Mesendoderm (in vitro differentiated cells): ENCODE data around the gene BTNL2.
A peak's percentile ranks its signal among the peaks of the same experiment; 100 is the strongest.

ENCODE experiments used
- DNase-seq: peaks from one replicate; pipeline ENCODE4 v3.0.0; 2013
- H2AK5ac ChIP-seq: 2 replicates; pipeline ENCODE4 v1.6.1; 2013; ENCODE audit warnings: low read length, inconsistent platforms
- H2BK120ac ChIP-seq: 2 replicates; pipeline ENCODE4 v1.6.1; 2013; ENCODE audit warnings: low read depth, mild to moderate bottlenecking, low read length, moderate library complexity, mixed read lengths
- H2BK15ac ChIP-seq: replicated peaks from 2 replicates; pipeline ENCODE4 v1.6.1; 2013; ENCODE audit warnings: low read depth, mild to moderate bottlenecking, moderate library complexity
- H2BK5ac ChIP-seq: 2 replicates; pipeline ENCODE4 v1.6.1; 2013; ENCODE audit warnings: low read length, inconsistent platforms
- H3K18ac ChIP-seq: 2 replicates; pipeline ENCODE4 v1.6.1; 2013; ENCODE audit warnings: mild to moderate bottlenecking, low read length, mixed read lengths
- H3K23ac ChIP-seq: one replicate; pipeline ENCODE4 v1.6.1; 2013; ENCODE audit warnings: low read length
- H3K27ac ChIP-seq: 2 replicates; pipeline ENCODE4 v1.5.1; 2013; ENCODE audit warnings: low read depth, mild to moderate bottlenecking, inconsistent platforms, low read length, moderate library complexity
- H3K27me3 ChIP-seq: 2 replicates; pipeline ENCODE4 v1.6.1; 2013; ENCODE audit warnings: low read length, control low read depth, mild to moderate bottlenecking, inconsistent platforms; ENCODE audit not compliant: insufficient read depth, poor library complexity
- H3K36me3 ChIP-seq: 2 replicates; pipeline ENCODE4 v1.6.1; 2013; ENCODE audit warnings: low read length, inconsistent platforms; ENCODE audit not compliant: control insufficient read depth, insufficient read depth
- H3K4ac ChIP-seq: one replicate; pipeline ENCODE4 v1.6.1; 2013; ENCODE audit warnings: low read depth, mild to moderate bottlenecking, low read length, moderate library complexity
- H3K4me1 ChIP-seq: 2 replicates; pipeline ENCODE4 v1.6.1; 2013; ENCODE audit warnings: low read depth, low read length, inconsistent platforms; ENCODE audit not compliant: control insufficient read depth
- H3K4me2 ChIP-seq: 2 replicates; pipeline ENCODE4 v1.6.1; 2013; ENCODE audit warnings: low read length
- H3K4me3 ChIP-seq: 2 replicates; pipeline ENCODE4 v1.5.1; 2013; ENCODE audit warnings: mild to moderate bottlenecking, low read length
- H3K56ac ChIP-seq: one replicate; pipeline ENCODE4 v1.6.1; 2013; ENCODE audit warnings: low read length
- H3K79me1 ChIP-seq: 2 replicates; pipeline ENCODE4 v1.6.1; 2013; ENCODE audit warnings: low read length, inconsistent platforms
- H3K79me2 ChIP-seq: 2 replicates; pipeline ENCODE4 v1.6.1; 2013; ENCODE audit warnings: mild to moderate bottlenecking, low read length; ENCODE audit not compliant: control insufficient read depth, insufficient read depth
- H3K9ac ChIP-seq: 2 replicates; pipeline ENCODE4 v1.6.1; 2013; ENCODE audit warnings: low read length, inconsistent platforms
- H4K5ac ChIP-seq: one replicate; pipeline ENCODE4 v1.6.1; 2013; ENCODE audit warnings: low read length
- H4K8ac ChIP-seq: one replicate; pipeline ENCODE4 v1.6.1; 2013; ENCODE audit warnings: low read depth, mild to moderate bottlenecking, control low read depth, low read length, moderate library complexity
- WGBS: extraction: QIAGEN DNeasy Blood & Tissue Kit; methylation state at CpG from one replicate; pipeline ENCODE4 v1.1.7; 2013; ENCODE audit warnings: low lambda C conversion rate, missing lambda C conversion rate; ENCODE audit not compliant: insufficient coverage; ENCODE audit errors: extremely low coverage; 5-methylcytosine and 5-hydroxymethylcytosine counted together

The BTNL2 gene

DNA sequence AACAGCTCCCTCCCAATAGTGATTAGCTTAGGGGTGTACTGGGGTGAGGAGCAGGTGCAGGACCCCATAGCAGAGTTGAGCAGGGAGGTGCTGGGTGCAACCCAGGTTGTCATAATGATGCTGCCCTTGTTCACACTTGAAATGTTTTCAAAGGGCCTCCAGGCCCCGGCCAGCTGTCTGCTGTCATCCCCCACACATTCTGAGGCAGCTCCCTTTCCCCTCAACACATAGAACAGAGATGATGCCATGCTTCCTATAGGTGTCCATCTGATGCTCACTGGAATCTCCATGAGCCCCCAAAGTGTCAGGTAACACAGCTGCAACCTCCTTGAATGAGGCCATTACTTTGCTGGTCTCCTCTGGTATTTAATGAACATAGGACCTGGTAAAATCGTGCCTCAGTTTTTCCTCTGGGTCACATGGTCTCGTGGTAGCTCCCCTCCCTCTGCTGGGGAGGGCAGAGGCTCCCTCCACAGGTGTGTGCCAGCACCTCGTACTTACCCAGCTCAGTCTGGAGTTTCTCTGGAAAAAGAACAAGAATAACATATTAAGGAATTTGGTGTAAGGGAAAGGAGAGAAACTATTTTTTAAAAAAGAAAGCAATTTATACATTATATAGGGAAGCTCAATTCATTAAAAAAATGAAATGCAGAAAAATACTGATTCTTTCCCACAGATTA is 5.6 kb downstream of the BTNL2 start:
- DNase-seq: no peak
- Histone ChIP-seq H2AK5ac (no peak overlapping the region), H3K18ac (no peak overlapping the region), H2BK120ac (no peak overlapping the region), H3K4me3 (no peak overlapping the region), H4K8ac (no peak overlapping the region), H3K79me2 (no peaks in the 10 kb centered on the region), H3K9ac (no peak overlapping the region), H2BK15ac (no peak overlapping the region), H4K5ac (no peak overlapping the region), H3K4me1 (no peaks in the 10 kb centered on the region), H3K27ac (no peak overlapping the region), H3K4ac (no peak overlapping the region), H3K27me3 (no peaks in the 10 kb centered on the region), H3K23ac (no peak overlapping the region), H3K56ac (no peak overlapping the region), H3K36me3 (no peaks in the 10 kb centered on the region), H3K79me1 (no peaks in the 10 kb centered on the region), H2BK5ac (no peak overlapping the region), H3K4me2 (no peak overlapping the region)
- WGBS: no CpG with 5 or more reads among the region's 4 CpGs

DNA sequence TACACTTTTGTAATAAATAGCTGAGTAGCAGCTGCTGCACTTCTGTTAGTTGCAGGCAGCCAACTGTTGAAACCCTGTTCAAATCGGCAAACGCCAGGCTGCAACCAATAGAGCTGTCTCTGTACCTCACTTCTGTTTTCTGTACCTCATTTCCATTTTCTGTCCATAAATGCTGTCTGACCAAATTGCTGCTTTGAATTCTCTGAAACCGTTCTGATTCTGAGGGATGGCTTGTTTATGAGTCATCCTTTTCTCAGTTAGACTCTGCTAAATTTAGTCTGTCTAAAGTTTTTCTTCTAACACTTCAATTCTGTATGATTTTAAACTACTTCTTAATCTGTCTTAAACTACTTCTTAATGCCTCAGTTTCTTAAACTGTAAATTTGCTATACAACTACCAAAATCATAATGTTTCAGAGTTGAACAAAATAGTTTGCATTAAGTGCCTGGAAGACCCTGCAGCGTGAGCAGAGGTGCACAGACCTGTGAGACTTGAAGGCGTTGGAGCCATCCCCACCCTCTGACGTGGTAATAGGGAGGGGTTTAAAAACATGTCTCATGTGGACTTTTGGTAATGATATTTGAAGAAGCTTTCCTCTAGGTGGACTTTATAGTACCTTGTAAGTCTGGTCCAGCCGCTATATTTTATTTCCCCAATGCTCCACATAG is 9.6 kb downstream of the BTNL2 start:
- Histone ChIP-seq H3K27ac (no peak overlapping the region), H4K5ac (no peak overlapping the region), H3K56ac (no peak overlapping the region)

DNA sequence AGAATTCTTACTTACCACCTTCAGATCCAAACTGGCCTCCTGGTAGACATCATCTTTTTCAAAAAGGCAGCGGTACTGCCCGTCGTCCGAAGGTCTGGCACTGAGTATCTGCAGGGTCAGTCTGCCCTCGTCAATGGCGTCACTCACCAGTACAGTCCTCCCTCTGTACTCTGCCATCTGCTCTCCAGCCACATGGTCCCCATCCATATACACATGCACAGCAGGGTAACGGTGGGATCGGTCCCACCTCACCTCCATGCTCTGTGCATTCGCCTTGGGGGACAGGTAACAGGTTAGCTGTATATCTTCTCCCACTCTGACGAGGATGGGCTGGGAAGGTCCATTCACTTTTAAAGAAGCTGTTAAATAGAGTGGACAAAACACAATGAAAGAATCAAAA is 11.0 kb downstream of the BTNL2 start:
- no peak overlapping the region for H2BK120ac ChIP-seq
- no peaks in the 10 kb centered on the region for H3K79me1 ChIP-seq
- no peak overlapping the region for H2BK15ac ChIP-seq
- no peak overlapping the region for H3K27ac ChIP-seq
- no peak overlapping the region for H2BK5ac ChIP-seq
- no peaks in the 10 kb centered on the region for H3K36me3 ChIP-seq
- no peak overlapping the region for H3K9ac ChIP-seq
- no peak overlapping the region for H3K4ac ChIP-seq
- no peaks in the 10 kb centered on the region for H3K27me3 ChIP-seq
- H2AK5ac ChIP-seq: no peak overlapping the region
- no peak overlapping the region for H4K5ac ChIP-seq
- H3K18ac ChIP-seq: no peak overlapping the region
- no peak overlapping the region for H3K56ac ChIP-seq
- H4K8ac ChIP-seq: no peak overlapping the region
- H3K4me1 ChIP-seq: no peaks in the 10 kb centered on the region
- WGBS: no CpG with 5 or more reads among the region's 10 CpGs
- H3K23ac ChIP-seq: no peak overlapping the region
- DNase-seq: no peak
- H3K79me2 ChIP-seq: no peaks in the 10 kb centered on the region
- H3K4me3 ChIP-seq: no peak overlapping the region
- no peak overlapping the region for H3K4me2 ChIP-seq

More for the DNA sequence above, 9.6 kb downstream of the BTNL2 start:
- no peaks in the 10 kb centered on the region for H3K79me1 ChIP-seq
- no peak overlapping the region for H3K23ac ChIP-seq
- no peak overlapping the region for H2BK5ac ChIP-seq
- no peak overlapping the region for H3K9ac ChIP-seq
- no peak overlapping the region for H4K8ac ChIP-seq
- H3K79me2 ChIP-seq: no peaks in the 10 kb centered on the region
- H3K36me3 ChIP-seq: no peaks in the 10 kb centered on the region
- DNase-seq: no peak
- H2AK5ac ChIP-seq: no peak overlapping the region
- no peaks in the 10 kb centered on the region for H3K4me1 ChIP-seq
- no peak overlapping the region for H3K4me3 ChIP-seq
- no peak overlapping the region for H2BK120ac ChIP-seq
- no peak overlapping the region for H2BK15ac ChIP-seq
- no peak overlapping the region for H3K4ac ChIP-seq
- WGBS: no CpG with 5 or more reads among the region's 7 CpGs
- no peaks in the 10 kb centered on the region for H3K27me3 ChIP-seq
- H3K4me2 ChIP-seq: no peak overlapping the region
- H3K18ac ChIP-seq: no peak overlapping the region

DNA sequence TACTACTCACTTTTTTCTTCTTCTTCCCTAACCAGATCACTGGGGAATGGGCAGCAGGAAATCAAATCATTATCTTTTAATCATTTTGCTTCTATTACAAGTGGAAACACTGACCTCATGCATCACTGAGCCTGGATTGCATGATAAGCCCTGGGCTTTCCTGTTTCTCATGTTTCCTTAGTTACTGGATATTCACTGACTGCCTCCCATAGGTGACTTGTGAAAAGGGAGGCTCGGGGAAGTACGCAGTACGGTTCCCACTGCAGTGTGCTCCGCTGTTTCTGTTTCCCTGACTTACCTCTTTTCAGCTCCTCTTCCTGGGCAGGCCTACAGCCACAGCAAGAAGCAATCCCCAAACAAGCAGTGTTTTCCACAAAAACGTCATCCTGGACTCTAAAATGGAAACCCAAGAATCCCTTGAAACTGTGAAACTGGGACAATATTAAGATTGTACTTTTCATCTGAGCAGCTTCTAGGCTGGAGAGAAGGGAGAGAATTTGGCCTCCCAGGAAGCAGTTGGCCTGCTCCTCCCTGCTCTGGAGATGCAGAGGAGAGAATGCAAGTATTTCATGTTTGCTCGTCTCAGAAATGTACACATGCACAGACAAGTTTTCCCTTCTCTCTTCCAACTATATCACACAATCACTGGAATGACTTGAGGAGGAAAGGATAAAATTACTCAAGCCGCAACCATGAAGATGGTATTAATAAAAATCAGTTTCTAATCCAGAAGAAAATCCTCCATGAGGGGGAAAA is 13.1 kb downstream of the BTNL2 start:
- Histone ChIP-seq H4K5ac (no peak overlapping the region), H3K18ac (no peak overlapping the region), H3K56ac (no peak overlapping the region), H2BK5ac (no peak overlapping the region), H3K27me3 (no peaks in the 10 kb centered on the region), H2AK5ac (no peak overlapping the region), H2BK15ac (no peak overlapping the region), H3K27ac (no peak overlapping the region), H3K23ac (no peak overlapping the region), H4K8ac (no peak overlapping the region), H3K79me2 (no peaks in the 10 kb centered on the region), H3K4ac (no peak overlapping the region), H3K36me3 (no peaks in the 10 kb centered on the region), H2BK120ac (no peak overlapping the region), H3K79me1 (no peaks in the 10 kb centered on the region), H3K4me3 (no peak overlapping the region), H3K9ac (no peak overlapping the region), H3K4me2 (no peak overlapping the region), H3K4me1 (no peaks in the 10 kb centered on the region)
- no CpG with 5 or more reads among the region's 7 CpGs for WGBS
- peak; percentile 78 for DNase-seq

DNA sequence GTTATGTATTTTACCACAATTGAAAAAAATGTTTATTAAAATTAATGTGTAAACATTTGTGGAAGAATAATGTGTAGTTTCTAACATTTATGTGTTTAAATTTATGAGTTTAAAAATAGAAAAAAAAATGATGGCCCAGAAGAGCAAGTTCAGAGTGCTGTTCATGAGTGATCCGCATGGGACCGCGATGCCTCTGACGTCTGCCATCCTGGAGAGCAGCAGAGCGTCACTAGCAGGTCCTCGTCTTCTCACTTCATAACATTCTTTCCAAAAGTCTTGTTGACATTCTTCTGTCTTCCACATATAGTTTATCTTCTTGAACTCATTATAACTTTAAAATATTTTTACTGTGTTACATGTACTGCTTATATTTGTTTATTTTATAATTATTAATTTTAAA is 15.5 kb downstream of the BTNL2 start:
- Histone ChIP-seq H4K5ac (no peak overlapping the region), H3K4ac (no peak overlapping the region), H3K18ac (no peak overlapping the region), H3K56ac (no peak overlapping the region), H2BK5ac (no peak overlapping the region), H2BK120ac (no peak overlapping the region), H3K4me3 (no peak overlapping the region), H3K79me2 (no peaks in the 10 kb centered on the region), H3K9ac (no peak overlapping the region), H3K79me1 (no peaks in the 10 kb centered on the region), H2AK5ac (no peak overlapping the region), H3K36me3 (no peaks in the 10 kb centered on the region), H2BK15ac (no peak overlapping the region), H3K27ac (no peak overlapping the region), H3K4me1 (no peaks in the 10 kb centered on the region), H4K8ac (no peak overlapping the region), H3K4me2 (no peak overlapping the region), H3K23ac (no peak overlapping the region), H3K27me3 (no peaks in the 10 kb centered on the region)
- WGBS: no CpG with 5 or more reads among the region's 6 CpGs
- no peak for DNase-seq
